ENCODE measurements around the gene KDM8.

The KDM8 gene

GRCh38 chr16:27191352-27191924, 11.9 kb upstream of the KDM8 start:
- TF ChIP-seq ZC3H10 (CRISPR knock-in tag; IDR thresholded peaks at IDR 0.05) (no peak), TOX (CRISPR knock-in tag; IDR thresholded peaks at IDR 0.05; ENCODE audit: borderline replicate concordance) (no peak), PATZ1 (CRISPR knock-in tag; IDR thresholded peaks at IDR 0.05; ENCODE audit: borderline replicate concordance) (no peak), GLIS3 (CRISPR knock-in tag; IDR thresholded peaks at IDR 0.05) (no peak)
- ATAC-seq: no peak

GRCh38 chr16:27193300-27193990, 9.9 kb upstream of the KDM8 start:
- TF ChIP-seq SNAI2 (CRISPR knock-in tag; IDR thresholded peaks at IDR 0.05) (no peak), ESRRG (CRISPR knock-in tag; IDR thresholded peaks at IDR 0.05) (no peak), BACH2 (CRISPR knock-in tag; IDR thresholded peaks at IDR 0.05; ENCODE audit: borderline replicate concordance) (no peak), ZC3H10 (CRISPR knock-in tag; IDR thresholded peaks at IDR 0.05) (no peak), CSRNP3 (CRISPR knock-in tag; IDR thresholded peaks at IDR 0.05) (no peak)
- peak; percentile 56 for ATAC-seq

GRCh38 chr16:27195076-27195741, 8.1 kb upstream of the KDM8 start:
- no peak for TF ChIP-seq ZNF70 (CRISPR knock-in tag; IDR thresholded peaks at IDR 0.05)
- TF ChIP-seq ZNF8 (CRISPR knock-in tag; IDR thresholded peaks at IDR 0.05): no peak
- TF ChIP-seq CSRNP3 (CRISPR knock-in tag; IDR thresholded peaks at IDR 0.05): no peak
- TF ChIP-seq TCF4 (CRISPR knock-in tag; IDR thresholded peaks at IDR 0.05; ENCODE audit: borderline replicate concordance): no peak
- TF ChIP-seq ISL1 (CRISPR knock-in tag; IDR thresholded peaks at IDR 0.05): no peak
- no peak for TF ChIP-seq TOX (CRISPR knock-in tag; IDR thresholded peaks at IDR 0.05; ENCODE audit: borderline replicate concordance)
- no peak for TF ChIP-seq SNAI2 (CRISPR knock-in tag; IDR thresholded peaks at IDR 0.05)
- no peak for ATAC-seq

- no peak for ATAC-seq
- TF ChIP-seq GLIS3 (CRISPR knock-in tag; IDR thresholded peaks at IDR 0.05): no peak
- TF ChIP-seq TSHZ2 (CRISPR knock-in tag; IDR thresholded peaks at IDR 0.05): no peak
- TF ChIP-seq PATZ1 (CRISPR knock-in tag; IDR thresholded peaks at IDR 0.05; ENCODE audit: borderline replicate concordance): no peak
- TF ChIP-seq ZNF565 (CRISPR knock-in tag; conservative IDR thresholded peaks at IDR 0.05; ENCODE audit: low read depth): no peak
- TF ChIP-seq SNAI2 (CRISPR knock-in tag; IDR thresholded peaks at IDR 0.05): no peak
- TF ChIP-seq ZFP30 (CRISPR knock-in tag; IDR thresholded peaks at IDR 0.05): no peak
- no peak for TF ChIP-seq CSRNP3 (CRISPR knock-in tag; IDR thresholded peaks at IDR 0.05)
- no peak for TF ChIP-seq CREB5 (CRISPR knock-in tag; IDR thresholded peaks at IDR 0.05; ENCODE audit: low read depth)
- no peak for TF ChIP-seq ESRRG (CRISPR knock-in tag; IDR thresholded peaks at IDR 0.05)
- no peak for TF ChIP-seq TOX (CRISPR knock-in tag; IDR thresholded peaks at IDR 0.05; ENCODE audit: borderline replicate concordance)
- no peak for TF ChIP-seq POU6F1 (CRISPR knock-in tag; IDR thresholded peaks at IDR 0.05; ENCODE audit: borderline replicate concordance, low read depth)
Observed at GRCh38 chr16:27195941-27196595, 7.3 kb upstream of the KDM8 start.

Data from SK-N-SH treated with all-trans-retinoic acid at 6 μM for 48 hours (cell line).